HEK293 (cell line): ENCODE data around the gene MGA.

Experiments
- CTCF ChIP-seq: fragments of 450-650 bp; formaldehyde crosslinking; IDR thresholded peaks from 2 replicates; pipeline ENCODE4 v1.5.1; 2016; ENCODE audit warnings: missing biosample characterization, missing genetic modification characterization
- KLF16 ChIP-seq: fragments of 450-650 bp; formaldehyde crosslinking; IDR thresholded peaks from 2 replicates; pipeline ENCODE4 v1.5.1; 2017; ENCODE audit warnings: missing biosample characterization, missing genetic modification characterization
- YY1 ChIP-seq: fragments of 450-650 bp; formaldehyde crosslinking; IDR thresholded peaks from 2 replicates; pipeline ENCODE4 v1.5.1; 2018; ENCODE audit warnings: missing biosample characterization, missing genetic modification characterization
- ZNF23 ChIP-seq: fragments of 450-650 bp; formaldehyde crosslinking; IDR thresholded peaks from 2 replicates; pipeline ENCODE4 v1.5.1; 2016; ENCODE audit warnings: missing biosample characterization, missing genetic modification characterization, borderline replicate concordance
- ZNF324 ChIP-seq: fragments of 450-650 bp; formaldehyde crosslinking; IDR thresholded peaks from 2 replicates; pipeline ENCODE4 v1.5.1; 2016; ENCODE audit warnings: missing biosample characterization, missing genetic modification characterization
- TF ChIP-seq, protein P1 (sequence below): fragments of 450-650 bp; formaldehyde crosslinking; IDR thresholded peaks from 2 replicates; pipeline ENCODE4 v1.5.1; 2016; ENCODE audit warnings: missing biosample characterization, missing genetic modification characterization, low read depth
- TF ChIP-seq, protein P2 (sequence below): fragments of 450-650 bp; formaldehyde crosslinking; IDR thresholded peaks from 2 replicates; pipeline ENCODE4 v1.5.1; 2016; ENCODE audit warnings: missing biosample characterization, missing genetic modification characterization

DNA sequence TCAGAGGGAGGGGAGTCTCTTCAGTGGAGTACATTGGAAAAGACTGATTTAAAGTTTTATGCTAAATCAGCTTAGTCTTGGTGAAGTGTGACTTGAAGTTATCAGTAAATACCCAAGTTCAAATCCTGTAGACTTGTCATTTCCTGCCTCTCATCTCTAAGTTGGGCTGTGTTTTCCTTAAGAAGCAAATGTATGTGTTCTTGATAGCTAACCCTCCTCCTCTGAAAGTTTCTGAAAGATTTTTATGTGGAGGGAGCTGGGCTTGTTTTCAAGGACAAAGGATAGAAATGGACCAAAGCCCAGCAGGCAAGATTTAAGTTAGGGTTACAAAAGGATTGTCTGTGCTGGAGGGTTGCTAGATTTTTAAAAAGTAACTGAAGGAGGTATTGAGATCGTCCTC, 118.3 kb downstream of the MGA start:
- no peak for TF ChIP-seq ZNF324
- no peak for TF ChIP-seq KLF16 (tag by site-specific recombination)
- TF ChIP-seq, protein P1, sequence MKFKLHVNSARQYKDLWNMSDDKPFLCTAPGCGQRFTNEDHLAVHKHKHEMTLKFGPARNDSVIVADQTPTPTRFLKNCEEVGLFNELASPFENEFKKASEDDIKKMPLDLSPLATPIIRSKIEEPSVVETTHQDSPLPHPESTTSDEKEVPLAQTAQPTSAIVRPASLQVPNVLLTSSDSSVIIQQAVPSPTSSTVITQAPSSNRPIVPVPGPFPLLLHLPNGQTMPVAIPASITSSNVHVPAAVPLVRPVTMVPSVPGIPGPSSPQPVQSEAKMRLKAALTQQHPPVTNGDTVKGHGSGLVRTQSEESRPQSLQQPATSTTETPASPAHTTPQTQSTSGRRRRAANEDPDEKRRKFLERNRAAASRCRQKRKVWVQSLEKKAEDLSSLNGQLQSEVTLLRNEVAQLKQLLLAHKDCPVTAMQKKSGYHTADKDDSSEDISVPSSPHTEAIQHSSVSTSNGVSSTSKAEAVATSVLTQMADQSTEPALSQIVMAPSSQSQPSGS (tag by site-specific recombination) = no peak
- TF ChIP-seq ZNF23 (tag by site-specific recombination) = no peak
- no peak for TF ChIP-seq YY1 (tag by site-specific recombination)
- TF ChIP-seq, protein P2, sequence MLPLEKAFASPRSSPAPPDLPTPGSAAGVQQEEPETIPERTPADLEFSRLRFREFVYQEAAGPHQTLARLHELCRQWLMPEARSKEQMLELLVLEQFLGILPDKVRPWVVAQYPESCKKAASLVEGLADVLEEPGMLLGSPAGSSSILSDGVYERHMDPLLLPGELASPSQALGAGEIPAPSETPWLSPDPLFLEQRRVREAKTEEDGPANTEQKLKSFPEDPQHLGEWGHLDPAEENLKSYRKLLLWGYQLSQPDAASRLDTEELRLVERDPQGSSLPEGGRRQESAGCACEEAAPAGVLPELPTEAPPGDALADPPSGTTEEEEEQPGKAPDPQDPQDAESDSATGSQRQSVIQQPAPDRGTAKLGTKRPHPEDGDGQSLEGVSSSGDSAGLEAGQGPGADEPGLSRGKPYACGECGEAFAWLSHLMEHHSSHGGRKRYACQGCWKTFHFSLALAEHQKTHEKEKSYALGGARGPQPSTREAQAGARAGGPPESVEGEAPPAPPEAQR (tag by site-specific recombination) = no peak
- no peak for TF ChIP-seq CTCF
